Vagina (tissue), 2 donors: Measurements from ENCODE around the gene PSD2. TPM values are rescaled to one million over a fixed set of nuclear protein-coding genes. Genes with fewer than 3 reads are reported as not detected.

Experiments
- DNase-seq, 2 donors: peaks; one replicate each; pipeline ENCODE4 v3.0.0-alpha.2; 2017; ENCODE audit errors: extremely low spot score in 2 of 2
- H3K27ac ChIP-seq: fragments of 200-600 bp; sonication (generic); one replicate; pipeline ENCODE4 v1.5.1; 2019
- H3K27me3 ChIP-seq: fragments of 200-600 bp; sonication (generic); one replicate; pipeline ENCODE4 v1.5.1; 2019
- H3K36me3 ChIP-seq, 2 donors: fragments of 200-600 bp; sonication (generic); one replicate each; pipeline ENCODE4 v1.5.1; 2017 to 2019
- H3K4me1 ChIP-seq: fragments of 200-600 bp; sonication (generic); one replicate; pipeline ENCODE4 v1.5.1; 2019
- H3K4me3 ChIP-seq, 2 donors: fragments of 200-600 bp; sonication (generic); 1 replicate in 1 of 2; 2 replicates in 1 of 2; pipeline ENCODE4 v1.5.1; 2016 to 2019
- H3K9me3 ChIP-seq: fragments of 200-600 bp; sonication (generic); one replicate; pipeline ENCODE4 v1.5.1; 2019
- CTCF ChIP-seq, 3 experiments: fragments of 450-650 bp in 2 of 3; fragments of 200-600 bp in 1 of 3; sonication (generic) in 1 of 3; IDR thresholded peaks; one replicate each; pipeline ENCODE4 v1.5.1; 2017 to 2019; ENCODE audit warnings: antibody characterized with exemption in 3 of 3, mild to moderate bottlenecking in 2 of 3, moderate library complexity in 2 of 3
- POLR2A ChIP-seq, 2 donors: fragments of 450-650 bp; IDR thresholded peaks; one replicate each; pipeline ENCODE4 v1.6.1; 2017; ENCODE audit warnings: antibody characterized with exemption in 2 of 2, mild to moderate bottlenecking in 2 of 2, moderate library complexity in 2 of 2
- POLR2AphosphoS5 ChIP-seq, 2 donors: sonication (generic); formaldehyde crosslinking; IDR thresholded peaks; one replicate each; pipeline ENCODE4 v1.9.0; 2017; ENCODE audit warnings: antibody characterized with exemption in 2 of 2, mild to moderate bottlenecking in 2 of 2, low read depth in 1 of 2; ENCODE audit not compliant: insufficient read depth in 1 of 2
- intact Hi-C: fragments of 100-400 bp; cut with DNase I; formaldehyde crosslinking; loops from one replicate; pipeline ENCODE4 v1.15.1; 2023
- total RNA-seq: library from RNA; depleted of rRNA; stranded (reverse); fragments of >200 nt; gene quantifications from one replicate; pipeline ENCODE4 v1.2.3, GENCODE V29; 2016

The PSD2 gene
- total RNA-seq, 1 donor from 2014 or later = 0.25 TPM

GRCh38 chr5:139761057-139761450 lies 34.6 kb upstream of the PSD2 start:
- no peak overlapping the region for H3K4me3 ChIP-seq
- TF ChIP-seq CTCF (IDR thresholded peaks at IDR 0.05) (no peak), POLR2A (IDR thresholded peaks at IDR 0.05) (no peak), POLR2AphosphoS5 (IDR thresholded peaks at IDR 0.05; ENCODE audit: insufficient read depth in 1 of 2, low read depth in 1 of 2) (no peak)
- H3K9me3 ChIP-seq = no peaks in the 10 kb centered on the region
- H3K4me1 ChIP-seq = peaks cover 12% of the 10 kb centered on the region
- no peak overlapping the region for H3K27ac ChIP-seq
- H3K36me3 ChIP-seq = no peaks in the 10 kb centered on the region
- DNase-seq = no peak
- intact Hi-C loops = no loop called here
- H3K27me3 ChIP-seq = peaks cover 4% of the 10 kb centered on the region

GRCh38 chr5:139761501-139761900 lies 34.1 kb upstream of the PSD2 start:
- Histone ChIP-seq H3K27ac (no peak overlapping the region), H3K9me3 (no peaks in the 10 kb centered on the region), H3K4me1 (peaks cover 9% of the 10 kb centered on the region), H3K4me3 (no peak overlapping the region), H3K36me3 (no peaks in the 10 kb centered on the region), H3K27me3 (peaks cover under 1% of the 10 kb centered on the region)
- no peak for TF ChIP-seq POLR2A (IDR thresholded peaks at IDR 0.05)
- TF ChIP-seq CTCF (IDR thresholded peaks at IDR 0.05) = no peak
- TF ChIP-seq POLR2AphosphoS5 (IDR thresholded peaks at IDR 0.05; ENCODE audit: insufficient read depth in 1 of 2, low read depth in 1 of 2) = no peak
- no peak for DNase-seq
- intact Hi-C loops = no loop called here

GRCh38 chr5:139762615-139763170 lies 32.9 kb upstream of the PSD2 start:
- H3K4me1 ChIP-seq = peaks cover 9% of the 10 kb centered on the region
- H3K27me3 ChIP-seq = no peaks in the 10 kb centered on the region
- H3K36me3 ChIP-seq = no peaks in the 10 kb centered on the region
- no peak overlapping the region for H3K27ac ChIP-seq
- intact Hi-C loops = no loop called here
- TF ChIP-seq POLR2A (IDR thresholded peaks at IDR 0.05) = no peak
- TF ChIP-seq CTCF (IDR thresholded peaks at IDR 0.05) = no peak
- no peak for TF ChIP-seq POLR2AphosphoS5 (IDR thresholded peaks at IDR 0.05; ENCODE audit: insufficient read depth in 1 of 2, low read depth in 1 of 2)
- no peaks in the 10 kb centered on the region for H3K9me3 ChIP-seq
- no peak for DNase-seq
- no peak overlapping the region for H3K4me3 ChIP-seq

- intact Hi-C loops = no loop called here
- no peaks in the 10 kb centered on the region for H3K36me3 ChIP-seq
These were observed 32.2 kb upstream of the PSD2 start for GRCh38 chr5:139763280-139763929.

More at GRCh38 chr5:139763280-139763929, 32.2 kb upstream of the PSD2 start:
- no peaks in the 10 kb centered on the region for H3K9me3 ChIP-seq
- H3K4me3 ChIP-seq = no peak overlapping the region
- H3K27me3 ChIP-seq = no peaks in the 10 kb centered on the region
- no peak for DNase-seq
- TF ChIP-seq CTCF (IDR thresholded peaks at IDR 0.05) = no peak
- no peak for TF ChIP-seq POLR2A (IDR thresholded peaks at IDR 0.05)
- no peak for TF ChIP-seq POLR2AphosphoS5 (IDR thresholded peaks at IDR 0.05; ENCODE audit: insufficient read depth in 1 of 2, low read depth in 1 of 2)
- peaks cover 9% of the 10 kb centered on the region for H3K4me1 ChIP-seq
- no peak overlapping the region for H3K27ac ChIP-seq
